ENCODE measurements around the gene TOX3.

Gene TOX3

DNA sequence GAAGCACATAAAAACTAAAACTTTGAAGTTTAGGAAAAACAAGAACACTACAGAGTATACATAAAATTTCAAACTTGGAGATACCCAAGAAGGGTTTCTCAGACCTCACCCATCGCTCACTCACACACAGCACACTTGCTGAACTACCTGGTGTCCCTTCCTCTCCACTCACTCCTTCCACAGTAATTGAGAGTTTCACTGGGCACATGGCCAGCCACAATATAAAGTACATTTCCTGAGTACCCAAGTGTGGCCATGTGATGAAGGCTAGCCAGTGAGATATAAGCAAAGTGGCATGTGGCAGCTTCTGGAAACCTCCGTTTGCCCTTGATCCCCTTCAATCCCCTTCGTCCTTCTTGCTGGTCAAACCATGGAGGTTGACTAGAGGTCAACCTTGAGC lies 11.9 kb downstream of the TOX3 start:
- no peak for DNase-seq

DNA sequence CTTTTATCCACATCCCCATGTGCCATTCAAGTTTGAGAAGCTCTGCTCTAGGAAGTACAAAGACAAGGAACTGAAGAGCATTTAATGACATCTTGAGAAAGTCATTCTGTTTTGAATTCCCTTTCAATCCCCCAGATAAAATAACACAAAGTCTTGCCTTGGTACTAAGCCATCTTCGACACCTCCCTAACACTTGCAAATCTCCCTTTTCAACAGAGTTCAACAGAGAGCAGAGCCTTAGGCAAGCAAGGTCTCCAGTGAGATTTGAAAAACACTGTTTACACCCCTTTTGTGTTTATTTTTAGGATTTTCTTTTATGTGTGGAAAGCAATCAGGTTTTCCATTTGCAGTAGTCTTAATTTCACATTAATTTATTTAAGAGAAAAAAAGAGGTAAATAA lies 13.6 kb downstream of the TOX3 start:
- no peak for DNase-seq

- DNase-seq, result no peak
Observed at GRCh38 chr16:52532384-52532783, 14.6 kb downstream of the TOX3 start.

DNA sequence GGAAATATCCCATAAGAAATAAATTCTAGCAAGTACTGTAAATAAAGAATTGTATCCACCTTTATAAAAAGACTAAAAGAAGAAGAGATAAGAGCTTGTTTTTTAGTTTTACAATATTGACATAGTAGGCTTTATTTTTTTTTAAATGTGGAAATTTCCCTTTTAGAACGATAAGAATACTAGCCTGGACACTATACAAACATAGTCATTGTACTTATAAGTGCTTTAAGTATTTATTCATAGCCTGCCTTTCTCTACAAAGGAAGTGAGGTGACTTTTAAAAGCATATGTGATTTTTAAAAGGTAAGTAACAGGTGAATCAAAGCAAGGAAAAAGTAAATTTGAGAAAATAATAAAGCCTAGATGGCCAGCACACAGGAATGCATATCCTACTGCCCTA lies 17.7 kb downstream of the TOX3 start:
- DNase-seq, result no peak

DNA sequence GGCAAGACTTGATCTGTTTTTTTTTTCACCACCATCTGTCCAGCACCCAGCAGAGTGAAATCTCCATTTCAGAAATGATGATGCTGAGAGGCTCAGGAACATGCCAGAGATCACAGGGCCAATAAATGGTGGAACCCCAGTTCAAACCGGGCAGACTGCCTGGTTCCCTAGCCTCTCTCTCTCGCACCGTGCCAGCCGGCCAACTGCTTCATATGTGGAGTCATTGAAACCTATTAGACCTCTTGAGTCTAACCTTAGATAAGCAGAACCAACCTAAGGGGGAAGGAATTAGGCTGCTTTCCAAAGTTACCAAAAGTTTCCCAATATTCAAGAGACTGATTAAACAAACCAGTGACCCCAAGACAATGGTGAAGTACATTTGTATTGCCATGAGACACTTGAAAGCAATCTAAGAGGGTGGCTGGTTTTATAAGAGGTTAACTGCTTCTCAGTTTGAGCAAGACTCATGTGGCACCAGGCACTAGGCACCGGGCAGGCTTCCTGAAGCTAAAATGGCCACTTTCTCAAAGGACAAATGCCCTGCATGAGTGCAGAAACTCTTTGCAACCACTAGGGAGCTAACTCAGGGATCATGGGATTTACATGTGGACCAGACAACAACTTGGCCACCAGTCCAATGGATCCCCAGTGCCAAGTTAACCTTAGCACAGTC lies 18.4 kb downstream of the TOX3 start:
- DNase-seq, result no peak

DNA sequence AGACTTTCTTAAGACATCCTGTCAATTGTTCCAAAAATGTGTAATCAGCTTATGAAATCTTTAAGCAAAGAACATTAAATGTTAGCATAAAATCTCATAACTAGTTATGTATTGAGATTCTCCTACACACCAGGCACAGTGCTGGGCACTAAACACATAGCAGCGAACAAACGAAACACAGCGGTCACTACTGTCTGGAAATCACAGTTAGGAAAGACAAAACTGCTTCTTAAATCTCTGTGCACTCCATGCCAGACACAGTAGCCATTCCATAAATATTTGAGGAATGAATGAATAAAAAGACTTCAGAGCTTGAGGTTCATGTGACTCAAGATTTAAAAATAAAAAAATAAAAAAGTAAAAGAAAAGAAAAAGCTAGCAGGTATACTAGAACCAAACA lies 20.1 kb downstream of the TOX3 start:
- no peak for DNase-seq

DNA sequence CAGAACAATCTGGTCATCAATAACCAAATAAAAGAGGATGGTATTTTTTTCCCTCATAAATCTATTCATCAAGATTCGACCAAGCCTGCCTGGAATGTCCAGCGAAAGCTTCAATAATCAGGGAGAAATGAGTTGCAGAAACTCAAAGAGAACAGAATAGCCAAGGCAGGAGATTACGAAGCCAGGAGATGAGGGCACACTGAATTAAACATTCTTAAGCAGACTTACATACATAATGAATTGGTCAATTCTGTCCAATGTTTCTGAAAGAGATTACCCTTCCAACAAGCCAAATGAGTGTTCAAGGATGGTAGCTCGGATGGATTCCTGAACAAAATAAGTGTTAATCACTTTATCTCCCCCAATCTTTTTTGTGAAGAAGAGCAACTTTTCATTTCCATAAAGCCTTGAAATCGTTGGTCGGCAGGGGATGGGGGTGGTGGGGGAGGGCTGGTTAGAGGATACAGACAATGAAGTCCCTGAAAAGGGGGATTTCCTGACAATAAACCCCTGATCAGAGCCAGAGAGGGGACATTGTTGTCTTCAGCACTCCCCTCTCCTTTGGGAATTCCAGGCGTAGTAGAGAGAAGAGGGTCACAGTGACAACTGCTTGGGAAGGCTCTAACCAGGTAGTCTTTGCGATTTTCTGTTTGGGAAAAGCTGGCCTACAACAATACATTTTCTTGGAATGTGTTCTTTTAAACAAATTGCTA lies 20.7 kb downstream of the TOX3 start:
- no peak for DNase-seq

GRCh38 chr16:52521570-52521969 lies 25.4 kb downstream of the TOX3 start:
- DNase-seq, result no peak

DNA sequence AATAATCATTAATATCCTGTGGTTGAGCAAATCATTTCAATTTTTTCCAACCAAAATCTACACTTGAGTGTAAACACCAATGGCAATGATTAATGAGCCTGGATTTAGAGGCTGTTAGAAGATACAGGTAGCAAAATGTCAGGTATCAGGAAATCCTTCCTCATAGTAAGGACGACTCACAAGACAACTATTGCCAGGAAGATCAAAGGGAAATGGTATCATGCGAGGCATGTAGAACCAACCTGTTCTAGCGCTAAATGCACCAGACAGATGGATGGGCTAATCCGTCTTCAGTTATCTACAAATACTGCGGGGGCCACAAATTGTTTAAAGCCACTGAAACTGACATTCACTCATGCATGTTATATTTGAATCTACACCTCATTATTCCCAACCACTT lies 28.1 kb downstream of the TOX3 start:
- DNase-seq, result no peak

- DNase-seq, result no peak
Observed at GRCh38 chr16:52515068-52515671, 31.8 kb downstream of the TOX3 start.

GRCh38 chr16:52512297-52512987 lies 34.5 kb downstream of the TOX3 start:
- no peak for DNase-seq

DNA sequence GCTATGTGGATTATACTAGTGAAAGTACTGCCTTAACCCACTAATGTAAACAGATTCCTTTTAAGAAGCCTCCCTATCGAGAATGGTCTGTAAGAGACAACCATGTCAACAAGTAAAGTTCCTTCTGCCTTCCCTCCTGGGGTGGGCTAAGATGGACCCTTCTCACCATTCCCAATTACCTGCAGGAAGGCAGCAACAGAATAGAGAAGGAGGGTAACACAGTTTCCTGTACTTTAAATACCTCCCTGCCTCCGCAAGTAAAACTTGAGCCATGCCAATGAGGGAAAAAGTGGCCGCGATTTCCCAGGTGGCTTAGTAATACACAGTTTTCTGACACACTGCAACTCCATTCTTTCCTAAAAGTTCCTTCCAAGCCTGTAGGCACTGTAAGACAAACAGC lies 45.2 kb downstream of the TOX3 start:
- no peak for DNase-seq

GRCh38 chr16:52500963-52501362 lies 46.0 kb downstream of the TOX3 start:
- no peak for DNase-seq

- DNase-seq, result no peak
Observed at GRCh38 chr16:52499060-52499440, 47.9 kb downstream of the TOX3 start.

- no peak for DNase-seq
Observed at GRCh38 chr16:52498328-52499059, 48.4 kb downstream of the TOX3 start.

DNA sequence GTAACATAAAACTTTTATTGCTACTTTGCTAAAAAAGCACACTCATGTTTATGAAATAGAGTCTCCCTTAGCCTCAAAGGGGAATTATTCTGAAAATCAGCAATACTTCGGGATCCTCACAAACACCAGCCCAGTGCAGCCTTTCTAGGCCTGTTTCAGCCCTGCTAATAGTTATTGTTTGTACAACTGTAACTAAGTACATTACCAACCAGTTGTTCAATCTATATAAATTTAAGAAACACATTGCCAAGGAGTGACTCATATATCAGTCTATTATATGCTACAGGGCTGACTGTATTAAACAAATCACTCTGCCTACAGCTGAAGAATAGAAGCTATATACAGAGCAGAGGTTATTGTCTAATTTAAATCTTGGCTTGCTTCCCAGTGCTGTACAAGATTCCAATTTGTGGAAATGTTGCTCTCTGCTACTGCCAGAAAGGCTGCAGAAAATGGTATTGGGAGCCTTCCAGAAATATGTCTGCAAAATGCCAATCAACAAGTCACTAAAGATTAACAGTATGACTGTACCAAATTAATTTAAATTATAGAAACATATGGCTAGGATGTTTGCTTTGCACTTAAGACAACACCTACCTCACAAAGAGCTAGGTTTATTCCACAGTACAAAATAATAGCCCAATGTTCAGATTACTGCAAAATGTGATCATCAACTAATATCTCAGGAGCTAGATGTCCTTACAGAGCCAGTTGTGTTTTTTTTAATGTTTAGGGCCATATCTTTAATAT lies 49.7 kb downstream of the TOX3 start:
- no peak for DNase-seq

GRCh38 chr16:52496051-52496876 lies 50.7 kb downstream of the TOX3 start:
- no peak for DNase-seq

DNA sequence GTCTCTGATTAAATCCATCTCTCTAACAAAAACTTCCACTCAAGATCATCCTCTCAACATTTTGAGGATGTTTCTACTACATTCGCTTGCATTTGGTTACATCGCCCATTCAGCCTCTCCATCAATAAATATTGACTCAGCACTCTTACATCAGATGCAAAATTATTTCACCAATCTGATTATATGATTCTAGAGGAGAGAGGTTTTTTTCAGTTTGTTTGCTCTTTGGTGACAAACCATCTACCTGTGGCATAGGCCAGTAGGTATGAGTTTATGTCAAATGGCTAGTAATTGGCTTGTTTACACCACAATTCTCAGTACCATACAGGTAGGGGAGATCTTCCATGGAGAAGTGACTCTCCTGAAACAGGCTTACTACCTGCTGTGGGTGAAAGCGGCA lies 52.3 kb downstream of the TOX3 start:
- DNase-seq, result no peak

- no peak for DNase-seq
Observed at GRCh38 chr16:52494145-52494544, 52.8 kb downstream of the TOX3 start.

- DNase-seq, result no peak
Observed at GRCh38 chr16:52492789-52493357, 54.1 kb downstream of the TOX3 start.

GRCh38 chr16:52491216-52491615 lies 55.7 kb downstream of the TOX3 start:
- DNase-seq, result no peak
